ENCODE data around the gene KMT2E.

The KMT2E gene

GRCh38 chr7:105065104-105065503 lies 51.1 kb downstream of the KMT2E start:
- DNase-seq (ENCODE audit: low read depth in 3 of 3, low spot score in 1 of 3): no peak

- no peak for DNase-seq (ENCODE audit: low read depth in 3 of 3, low spot score in 1 of 3)
These were observed 53.7 kb downstream of the KMT2E start for GRCh38 chr7:105067691-105068090.

- no peak for DNase-seq (ENCODE audit: low read depth in 3 of 3, low spot score in 1 of 3)
These were observed 54.9 kb downstream of the KMT2E start for GRCh38 chr7:105068886-105069285.

GRCh38 chr7:105073143-105073542 lies 59.1 kb downstream of the KMT2E start:
- no peak for DNase-seq (ENCODE audit: low read depth in 3 of 3, low spot score in 1 of 3)

GRCh38 chr7:105079348-105079747 lies 65.3 kb downstream of the KMT2E start:
- DNase-seq (ENCODE audit: low read depth in 3 of 3, low spot score in 1 of 3): no peak

- no peak for DNase-seq (ENCODE audit: low read depth in 3 of 3, low spot score in 1 of 3)
These were observed 70.6 kb downstream of the KMT2E start for GRCh38 chr7:105084581-105084980.

GRCh38 chr7:105086850-105087249 lies 72.8 kb downstream of the KMT2E start:
- DNase-seq (ENCODE audit: low read depth in 3 of 3, low spot score in 1 of 3): no peak

DNA sequence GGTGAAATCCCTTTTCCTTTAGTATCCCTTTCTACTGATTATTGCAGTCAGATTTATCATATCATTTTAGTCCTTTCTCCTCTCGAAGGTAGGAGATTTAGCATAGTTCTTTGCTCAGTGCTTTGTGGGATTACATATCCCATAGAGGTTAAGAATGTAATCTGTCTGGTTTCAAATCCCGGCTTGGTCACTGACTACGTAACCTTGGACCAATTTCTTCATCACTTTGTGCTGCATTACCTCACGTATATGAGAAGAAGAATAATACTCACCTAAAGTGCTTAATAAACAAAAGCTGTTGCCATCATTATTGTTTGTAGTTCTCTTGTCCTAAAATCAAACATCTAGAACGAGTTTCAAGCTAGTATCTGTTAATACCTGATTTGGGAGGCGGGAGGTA lies 74.0 kb downstream of the KMT2E start:
- DNase-seq (ENCODE audit: low read depth in 3 of 3, low spot score in 1 of 3): no peak

GRCh38 chr7:105088456-105088855 lies 74.5 kb downstream of the KMT2E start:
- DNase-seq (ENCODE audit: low read depth in 3 of 3, low spot score in 1 of 3): no peak

DNA sequence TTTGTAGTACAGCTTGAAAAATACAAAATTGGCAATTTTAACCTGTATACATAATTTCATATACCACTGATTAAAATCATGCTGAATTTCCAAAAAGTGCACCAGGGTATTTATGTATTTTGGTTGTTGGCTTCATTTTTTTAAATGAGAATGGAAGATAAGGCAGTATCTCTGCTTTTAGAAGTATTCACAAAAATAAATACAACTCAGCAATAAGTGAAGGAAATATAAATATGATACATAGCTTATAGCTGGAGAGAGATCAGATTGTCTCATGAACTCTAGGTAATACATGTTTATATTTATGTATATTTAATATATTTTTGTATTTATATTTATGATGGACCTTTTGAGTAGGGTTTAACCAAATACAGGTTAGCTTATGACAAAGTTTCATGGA lies 81.0 kb downstream of the KMT2E start:
- DNase-seq (ENCODE audit: low read depth in 3 of 3, low spot score in 1 of 3): no peak

- DNase-seq (ENCODE audit: low read depth in 3 of 3, low spot score in 1 of 3): no peak
These were observed 82.3 kb downstream of the KMT2E start for GRCh38 chr7:105096306-105096705.

DNA sequence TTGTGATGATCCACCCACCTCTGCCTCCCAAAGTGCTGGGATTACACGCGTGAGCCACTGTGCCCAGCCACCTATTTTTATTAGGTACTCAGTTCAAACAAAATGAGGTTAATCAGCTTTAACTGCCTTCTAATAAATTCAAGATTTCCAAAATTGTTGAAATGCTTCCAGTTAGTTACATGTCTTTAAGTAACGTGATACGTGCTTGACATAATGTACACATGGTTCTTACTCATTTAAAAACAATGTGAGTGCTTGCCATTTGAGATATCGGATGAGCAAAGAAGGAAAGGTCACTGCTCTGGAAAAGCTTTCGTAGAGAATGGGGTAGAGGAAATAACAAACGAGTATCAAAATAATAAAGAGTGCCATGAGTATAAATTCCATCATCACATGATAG lies 83.6 kb downstream of the KMT2E start:
- no peak for DNase-seq (ENCODE audit: low read depth in 3 of 3, low spot score in 1 of 3)

GRCh38 chr7:105098863-105099515 lies 85.0 kb downstream of the KMT2E start:
- DNase-seq (ENCODE audit: low read depth in 3 of 3, low spot score in 1 of 3): no peak

DNA sequence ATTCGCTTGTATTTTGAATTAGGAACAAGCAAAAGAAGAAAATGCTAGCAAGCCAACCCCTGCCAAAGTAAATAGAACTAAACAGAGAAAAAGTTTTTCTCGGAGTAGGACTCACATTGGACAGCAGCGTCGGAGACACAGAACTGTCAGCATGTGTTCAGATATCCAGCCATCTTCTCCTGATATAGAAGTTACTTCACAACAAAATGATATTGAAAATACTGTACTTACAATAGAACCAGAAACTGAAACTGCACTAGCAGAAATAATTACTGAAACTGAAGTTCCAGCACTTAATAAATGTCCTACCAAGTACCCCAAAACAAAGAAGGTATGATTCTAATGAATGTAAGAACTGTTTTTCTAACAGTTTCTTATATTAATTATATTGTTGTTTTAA lies 87.9 kb downstream of the KMT2E start:
- no peak for DNase-seq (ENCODE audit: low read depth in 3 of 3, low spot score in 1 of 3)

GRCh38 chr7:105102557-105103352 lies 88.8 kb downstream of the KMT2E start:
- DNase-seq (ENCODE audit: low read depth in 3 of 3, low spot score in 1 of 3): no peak

- no peak for DNase-seq (ENCODE audit: low read depth in 3 of 3, low spot score in 1 of 3)
These were observed 91.6 kb downstream of the KMT2E start for GRCh38 chr7:105105579-105105978.

- DNase-seq (ENCODE audit: low read depth in 3 of 3, low spot score in 1 of 3): no peak
These were observed 92.5 kb downstream of the KMT2E start for GRCh38 chr7:105106473-105106872.

DNA sequence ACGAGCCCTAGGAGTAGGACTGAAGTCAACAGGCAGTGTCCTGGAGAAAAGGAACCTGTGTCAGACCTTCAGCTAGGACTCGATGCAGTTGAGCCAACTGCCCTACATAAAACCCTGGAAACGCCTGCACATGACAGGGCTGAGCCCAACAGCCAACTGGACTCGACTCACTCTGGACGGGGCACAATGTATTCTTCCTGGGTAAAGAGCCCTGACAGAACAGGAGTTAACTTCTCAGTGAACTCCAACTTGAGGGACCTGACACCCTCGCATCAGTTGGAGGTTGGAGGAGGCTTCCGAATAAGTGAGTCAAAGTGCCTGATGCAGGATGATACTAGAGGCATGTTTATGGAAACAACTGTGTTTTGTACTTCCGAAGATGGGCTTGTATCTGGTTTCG lies 93.5 kb downstream of the KMT2E start:
- DNase-seq (ENCODE audit: low read depth in 3 of 3, low spot score in 1 of 3): no peak

DNA sequence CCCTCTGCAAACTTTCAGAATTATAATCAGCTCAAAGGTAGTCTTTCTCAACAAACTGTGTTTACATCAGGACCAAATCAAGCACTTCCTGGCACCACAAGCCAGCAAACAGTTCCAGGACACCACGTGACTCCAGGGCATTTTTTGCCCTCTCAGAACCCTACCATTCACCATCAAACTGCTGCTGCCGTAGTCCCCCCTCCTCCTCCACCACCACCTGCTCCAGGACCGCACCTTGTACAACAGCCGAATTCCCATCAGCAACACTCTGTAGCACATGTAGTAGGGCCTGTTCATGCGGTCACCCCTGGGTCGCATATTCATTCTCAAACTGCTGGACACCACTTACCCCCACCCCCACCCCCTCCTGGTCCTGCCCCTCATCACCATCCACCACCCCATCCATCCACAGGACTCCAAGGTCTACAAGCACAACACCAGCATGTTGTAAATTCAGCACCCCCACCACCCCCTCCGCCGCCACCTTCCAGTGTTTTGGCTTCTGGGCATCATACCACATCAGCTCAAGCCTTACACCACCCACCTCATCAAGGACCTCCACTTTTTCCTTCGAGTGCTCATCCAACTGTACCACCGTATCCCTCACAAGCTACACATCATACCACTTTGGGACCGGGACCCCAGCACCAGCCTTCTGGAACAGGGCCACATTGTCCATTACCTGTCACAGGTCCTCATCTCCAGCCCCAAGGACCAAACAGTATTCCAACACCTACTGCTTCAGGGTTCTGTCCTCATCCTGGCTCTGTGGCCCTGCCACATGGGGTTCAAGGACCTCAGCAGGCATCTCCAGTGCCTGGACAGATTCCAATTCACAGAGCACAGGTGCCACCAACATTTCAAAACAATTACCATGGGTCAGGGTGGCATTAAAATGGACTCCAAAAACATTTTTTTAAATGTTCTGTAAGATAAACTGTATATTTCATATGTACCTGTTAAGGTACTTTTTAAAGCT lies 98.7 kb downstream of the KMT2E start:
- DNase-seq (ENCODE audit: low read depth in 3 of 3, low spot score in 1 of 3): no peak

DNA sequence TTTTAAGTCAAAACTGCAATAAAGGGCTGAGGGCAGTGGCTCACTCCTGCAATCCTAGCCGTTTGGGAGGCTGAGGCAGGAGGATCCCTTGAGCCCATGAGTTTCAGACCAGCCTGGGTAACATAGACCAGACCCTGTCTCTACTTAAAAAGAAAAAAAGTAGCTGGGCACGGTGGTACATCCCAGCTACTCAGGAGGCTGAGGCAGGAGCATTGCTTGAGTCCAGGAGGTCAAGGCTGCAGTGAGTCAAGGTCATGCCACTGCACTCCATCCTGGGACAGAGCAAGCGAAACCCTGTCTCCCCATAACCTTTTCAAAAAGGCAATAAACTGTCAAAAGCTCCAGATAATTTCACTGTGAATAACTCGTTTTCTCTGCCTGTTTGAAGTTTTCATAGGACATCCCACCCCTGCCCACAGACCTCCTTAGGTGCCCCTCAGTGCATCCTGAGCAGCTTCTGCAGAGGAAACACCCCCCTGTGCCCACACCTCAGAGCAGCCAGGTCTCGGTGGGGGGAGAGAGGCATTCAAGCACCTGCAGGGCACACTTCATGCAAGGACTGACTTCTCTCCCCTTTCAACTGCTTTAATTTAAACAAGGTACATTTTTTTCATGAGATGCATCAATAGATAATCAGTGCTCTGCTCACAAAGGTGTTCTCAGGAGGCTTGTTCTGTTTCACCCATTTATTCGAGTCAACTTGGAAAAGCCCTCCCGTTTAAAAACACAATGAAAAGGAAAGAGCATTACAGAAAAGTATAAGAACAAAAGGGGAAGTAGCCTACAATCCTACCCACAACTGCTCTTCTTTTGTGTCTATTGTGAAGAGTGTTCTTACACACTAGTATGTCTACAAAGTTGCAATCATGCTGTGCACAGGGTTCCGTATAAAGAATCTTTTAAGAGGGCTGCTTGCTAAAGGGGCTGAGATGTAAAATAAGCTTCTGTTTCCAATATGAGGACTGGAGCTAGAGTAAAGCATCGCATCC lies 104.9 kb downstream of the KMT2E start:
- no peak for DNase-seq (ENCODE audit: low read depth in 3 of 3, low spot score in 1 of 3)
